HT1080 (cell line): ENCODE data around the gene PARP14. TPM values are rescaled to one million over a fixed set of nuclear protein-coding genes. Genes with fewer than 3 reads are reported as not detected.

Experiments used
- DNase-seq: peaks from one replicate; pipeline ENCODE4 v3.0.0-alpha.2; 2015; ENCODE audit warnings: low read depth
- total RNA-seq: library from RNA; depleted of rRNA; stranded (reverse); fragments of >200 nt; shearing (Covaris generic); gene quantifications from 2 replicates; pipeline ENCODE4 v1.2.3, GENCODE V29; 2014; rRNA removed

The PARP14 gene
- total RNA-seq, 1 experiment from 2014 or later: 21.0 TPM

- DNase-seq: no peak
Measured at GRCh38 chr3:122767540-122768372, 87.1 kb downstream of the PARP14 start.

GRCh38 chr3:122770521-122771202 lies 90.0 kb downstream of the PARP14 start:
- no peak for DNase-seq

- no peak for DNase-seq
Measured at GRCh38 chr3:122772827-122773226, 92.2 kb downstream of the PARP14 start.

GRCh38 chr3:122773944-122774509 lies 93.4 kb downstream of the PARP14 start:
- DNase-seq: no peak

- DNase-seq: peak; percentile 62
Measured at GRCh38 chr3:122774564-122774963, 93.9 kb downstream of the PARP14 start.

GRCh38 chr3:122776675-122777468 lies 96.2 kb downstream of the PARP14 start:
- DNase-seq: no peak

GRCh38 chr3:122777563-122777962 lies 96.9 kb downstream of the PARP14 start:
- DNase-seq: no peak

Other genes starting within 250 kb of the PARP14 start
- 46.1 and 82.6 TPM in 2 replicates for gene KPNA1, start 165.9 kb upstream of the PARP14 start, total RNA-seq
- gene PARP9, start 116.5 kb upstream of the PARP14 start, total RNA-seq: 10.5 and 10.7 TPM in 2 replicates
- gene DTX3L, start 116.5 kb upstream of the PARP14 start, total RNA-seq: 17.4 and 22.5 TPM in 2 replicates
- not detected in 2 replicates for gene PARP15, start 103.2 kb upstream of the PARP14 start, total RNA-seq
- gene HSPBAP1, start 113.0 kb downstream of the PARP14 start, total RNA-seq: 16.4 and 18.1 TPM in 2 replicates
- gene SLC49A4, start 114.2 kb downstream of the PARP14 start, total RNA-seq: 24.3 and 25.5 TPM in 2 replicates